Neuron (in vitro differentiated cells): ENCODE measurements around the gene MRPL54.
"Not testable (repeated sequence)": the region's sequence is repeated elsewhere in the genome, so short reads cannot be mapped to it uniquely, and the experiment has no call there.

Source experiments
- H2AFZ ChIP-seq: one replicate; pipeline ENCODE4 v1.6.1; 2013; ENCODE audit warnings: low read depth, mild to moderate bottlenecking, inconsistent platforms, low read length, moderate library complexity
- H3K27me3 ChIP-seq: one replicate; pipeline ENCODE4 v1.6.1; 2013; ENCODE audit warnings: low read length; ENCODE audit not compliant: insufficient read depth
- H3K36me3 ChIP-seq: one replicate; pipeline ENCODE4 v1.6.1; 2013; ENCODE audit warnings: low read length; ENCODE audit not compliant: insufficient read depth
- H3K4me1 ChIP-seq: one replicate; pipeline ENCODE4 v1.6.1; 2013; ENCODE audit warnings: low read length; ENCODE audit not compliant: insufficient read depth
- H3K4me3 ChIP-seq: 2 replicates; pipeline ENCODE4 v1.5.1; 2013; ENCODE audit warnings: mild to moderate bottlenecking, low read length, moderate library complexity
- H3K9me3 ChIP-seq: one replicate; pipeline ENCODE4 v1.6.1; 2013; ENCODE audit warnings: low read length

MRPL54 gene

DNA sequence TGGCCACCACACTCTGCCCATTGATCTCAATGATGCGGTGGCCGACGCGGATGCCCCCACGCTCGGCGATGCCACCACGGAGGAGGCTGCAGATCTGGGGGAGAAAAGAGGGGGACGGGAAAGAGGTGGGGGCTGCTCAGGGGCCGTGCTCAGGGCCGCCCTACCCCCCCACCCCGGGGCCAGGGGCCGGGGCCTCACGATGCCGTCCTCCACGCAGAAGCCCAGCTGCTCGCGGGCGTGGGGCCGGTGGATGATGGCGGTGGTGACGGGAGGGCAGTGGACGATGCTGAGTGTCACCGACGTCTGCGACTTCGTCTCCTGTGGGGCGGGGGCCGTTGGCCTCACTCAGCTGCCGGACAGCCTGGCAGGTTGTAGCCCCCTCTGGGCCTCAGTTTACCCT, 11.2 kb upstream of the MRPL54 start:
- Histone ChIP-seq H3K36me3 (peaks cover 15% of the 10 kb centered on the region), H3K9me3 (no peaks in the 10 kb centered on the region), H3K4me3 (no peak overlapping the region), H3K4me1 (no peaks in the 10 kb centered on the region), H3K27me3 (no peaks in the 10 kb centered on the region), H2AFZ (no peak overlapping the region)

DNA sequence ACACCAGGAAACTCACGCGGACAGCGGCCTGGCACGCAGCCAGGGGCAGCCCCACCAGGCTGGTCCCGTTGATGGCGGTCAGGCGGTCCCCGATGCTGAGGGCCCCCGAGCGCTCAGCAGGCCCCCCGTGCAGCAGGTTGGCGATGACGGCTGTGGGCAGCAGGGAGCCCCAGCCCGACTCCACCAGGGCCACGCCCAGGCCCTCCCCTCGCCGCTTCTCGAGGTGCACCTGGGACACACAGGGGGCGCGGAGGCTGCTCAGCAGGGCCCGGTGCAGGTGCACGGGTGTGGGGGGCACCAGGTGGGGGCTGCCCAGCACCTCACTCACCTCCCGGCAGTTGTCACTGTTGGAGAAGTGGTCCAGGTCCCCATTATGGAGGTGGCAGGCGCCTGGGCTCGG, 10.0 kb upstream of the MRPL54 start:
- H3K27me3 ChIP-seq: no peaks in the 10 kb centered on the region
- no peaks in the 10 kb centered on the region for H3K9me3 ChIP-seq
- H2AFZ ChIP-seq: no peak overlapping the region
- no peaks in the 10 kb centered on the region for H3K4me1 ChIP-seq
- H3K36me3 ChIP-seq: peaks cover 15% of the 10 kb centered on the region
- no peak overlapping the region for H3K4me3 ChIP-seq

DNA sequence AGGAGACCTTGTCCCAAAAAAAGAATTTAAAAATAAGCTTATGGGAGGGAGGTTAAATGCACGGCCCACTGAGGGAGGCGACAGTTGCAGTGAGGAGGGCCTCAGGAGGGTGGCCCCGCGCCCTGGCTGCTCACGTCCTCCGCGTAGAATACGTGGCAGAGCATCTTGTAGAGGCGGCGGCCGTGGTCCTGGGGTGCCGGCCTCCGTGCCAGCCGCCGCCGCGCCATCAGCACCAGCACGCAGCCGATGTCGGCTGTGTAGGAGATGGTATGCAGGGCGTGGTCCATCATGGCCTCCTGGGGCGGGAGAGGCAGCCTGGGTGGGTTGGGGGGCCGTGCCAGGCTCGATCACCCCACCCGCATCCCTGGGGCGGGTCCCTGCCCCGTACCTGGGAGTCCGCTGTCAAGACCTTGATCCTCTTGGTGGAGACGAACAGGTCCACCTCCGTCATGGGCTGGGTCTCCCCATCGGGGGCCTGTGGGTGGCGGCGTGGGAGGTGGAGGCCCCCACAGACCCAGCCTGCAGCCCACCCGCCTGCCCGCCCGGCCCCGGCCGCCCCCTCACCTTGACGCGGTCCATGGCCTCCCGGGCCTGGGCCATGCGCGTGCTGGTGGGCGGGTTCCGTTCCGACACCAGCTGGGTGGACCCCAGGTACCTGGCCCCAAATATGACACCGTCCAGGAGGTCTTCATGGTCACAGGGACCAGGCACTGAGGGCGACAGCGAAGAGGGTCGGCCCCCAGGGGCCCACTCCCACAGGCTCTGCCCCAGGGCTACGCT, 8.7 kb upstream of the MRPL54 start:
- Histone ChIP-seq H3K27me3 (no peaks in the 10 kb centered on the region), H3K4me1 (no peaks in the 10 kb centered on the region), H2AFZ (no peak overlapping the region), H3K9me3 (no peaks in the 10 kb centered on the region), H3K36me3 (peaks cover 15% of the 10 kb centered on the region), H3K4me3 (no peak overlapping the region)

DNA sequence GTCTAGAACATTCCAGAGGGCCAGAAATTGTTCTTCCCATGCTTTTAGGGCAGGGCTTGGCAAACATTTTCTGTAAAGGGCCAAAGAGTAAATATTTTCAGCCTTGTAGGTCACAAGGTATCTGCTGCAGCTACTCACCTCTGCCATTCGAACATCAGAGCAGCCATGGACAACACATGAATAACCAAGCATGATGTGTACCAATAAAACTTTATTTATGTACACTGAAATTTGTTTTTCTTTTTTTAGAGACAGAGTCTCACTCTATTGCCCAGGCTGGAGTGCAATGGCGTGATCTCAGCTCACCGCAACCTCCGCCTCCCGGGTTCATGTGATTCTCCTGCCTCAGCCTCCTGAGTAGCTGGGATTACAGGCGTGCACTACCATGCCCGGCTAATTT, 4.8 kb upstream of the MRPL54 start:
- not testable (repeated sequence) for H3K27me3 ChIP-seq, H3K9me3 ChIP-seq, H2AFZ ChIP-seq, H3K4me1 ChIP-seq, H3K4me3 ChIP-seq
- peaks cover 10% of the 10 kb centered on the region for H3K36me3 ChIP-seq

DNA sequence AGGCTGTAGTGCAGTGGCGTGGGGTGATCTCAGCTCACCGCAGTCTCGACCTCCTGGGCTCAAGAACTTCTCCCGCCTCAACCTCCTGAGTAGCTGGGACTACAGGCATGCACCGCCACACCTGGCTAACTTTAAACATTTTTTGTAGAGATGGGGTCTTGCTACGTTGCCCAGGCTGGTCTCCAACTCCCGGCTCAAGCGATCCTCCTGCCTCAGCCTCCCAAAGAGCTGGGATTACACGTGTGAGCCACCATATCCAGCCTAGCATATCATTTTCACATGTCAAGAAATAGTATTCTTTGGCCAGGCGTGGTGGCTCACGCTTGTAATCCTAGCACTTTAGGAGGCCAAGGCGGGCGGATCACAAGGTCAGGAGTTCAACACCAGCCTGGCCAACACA, 4.2 kb upstream of the MRPL54 start:
- H3K27me3 ChIP-seq, H3K9me3 ChIP-seq, H3K4me3 ChIP-seq, H2AFZ ChIP-seq, H3K4me1 ChIP-seq: not testable (repeated sequence)
- peaks cover 10% of the 10 kb centered on the region for H3K36me3 ChIP-seq

DNA sequence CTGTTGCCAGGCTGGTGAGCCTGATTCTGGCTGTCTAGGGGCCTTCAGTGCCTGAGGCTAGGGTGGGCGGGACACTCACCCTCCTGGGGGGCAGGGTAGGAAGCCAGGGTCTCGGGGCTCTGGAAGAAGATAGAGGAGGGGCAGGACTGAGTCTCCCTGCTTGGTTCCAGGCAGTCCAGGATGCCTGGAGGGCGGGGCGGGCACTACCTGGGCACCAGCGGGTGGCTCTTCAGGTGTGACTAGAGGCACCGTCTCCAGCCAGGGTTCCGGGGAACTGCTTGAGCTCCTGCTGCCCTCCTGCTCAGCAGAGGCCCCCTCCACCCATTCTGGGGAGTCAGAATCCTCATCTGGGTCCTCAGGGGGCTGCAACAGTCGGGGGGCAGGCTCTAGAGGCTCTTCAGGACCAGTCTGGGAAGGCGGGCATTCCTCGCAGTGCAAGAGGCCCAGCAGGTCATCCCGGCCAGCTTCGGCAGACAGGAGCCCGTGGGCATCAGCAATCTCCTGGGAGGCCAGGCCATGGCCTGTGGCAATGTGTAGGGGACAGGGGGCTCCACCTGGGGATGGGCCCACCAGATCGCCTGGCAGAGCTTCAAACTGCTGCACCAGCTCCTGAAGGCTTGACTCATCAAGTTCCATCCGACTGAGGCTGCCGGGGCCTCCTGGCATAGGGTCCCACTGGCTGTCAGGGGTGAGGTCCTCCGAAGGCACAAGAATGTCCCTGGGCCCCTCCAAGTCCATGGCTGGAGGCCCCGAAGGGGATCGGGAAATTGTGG, 2.8 kb upstream of the MRPL54 start:
- no peak overlapping the region for H3K4me3 ChIP-seq
- no peaks in the 10 kb centered on the region for H3K9me3 ChIP-seq
- peaks cover 6% of the 10 kb centered on the region for H3K36me3 ChIP-seq
- H2AFZ ChIP-seq: no peak overlapping the region
- peaks cover 3% of the 10 kb centered on the region for H3K4me1 ChIP-seq
- H3K27me3 ChIP-seq: no peaks in the 10 kb centered on the region

DNA sequence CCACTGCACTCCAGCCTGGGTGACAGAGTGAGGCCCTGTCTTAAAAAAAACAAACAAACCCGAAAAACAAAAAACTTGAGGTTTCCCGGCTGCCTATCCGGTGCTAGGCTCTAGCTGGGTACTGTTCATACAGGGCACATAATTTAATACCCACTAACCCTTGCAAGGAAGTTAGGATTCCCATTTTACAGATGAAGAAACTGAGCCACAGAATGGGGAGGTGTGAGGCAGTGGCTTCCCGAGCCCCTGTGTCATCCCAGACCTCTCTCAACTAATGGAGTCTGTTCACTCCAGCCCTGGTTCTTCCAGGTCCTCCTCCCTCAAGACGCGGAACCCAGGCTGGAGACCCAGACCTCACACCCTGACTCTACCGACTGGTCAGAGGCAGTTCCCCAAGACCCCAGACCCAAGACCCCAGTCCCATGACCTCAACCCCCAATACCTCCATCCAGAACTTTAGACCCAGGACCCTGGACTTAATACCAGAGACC, 1.6 kb upstream of the MRPL54 start:
- no peaks in the 10 kb centered on the region for H3K27me3 ChIP-seq
- H3K4me3 ChIP-seq: peak overlapping the region; percentile 67
- H2AFZ ChIP-seq: peak overlapping the region; percentile 81
- H3K9me3 ChIP-seq: no peaks in the 10 kb centered on the region
- H3K36me3 ChIP-seq: peaks cover 12% of the 10 kb centered on the region
- H3K4me1 ChIP-seq: peaks cover 3% of the 10 kb centered on the region

DNA sequence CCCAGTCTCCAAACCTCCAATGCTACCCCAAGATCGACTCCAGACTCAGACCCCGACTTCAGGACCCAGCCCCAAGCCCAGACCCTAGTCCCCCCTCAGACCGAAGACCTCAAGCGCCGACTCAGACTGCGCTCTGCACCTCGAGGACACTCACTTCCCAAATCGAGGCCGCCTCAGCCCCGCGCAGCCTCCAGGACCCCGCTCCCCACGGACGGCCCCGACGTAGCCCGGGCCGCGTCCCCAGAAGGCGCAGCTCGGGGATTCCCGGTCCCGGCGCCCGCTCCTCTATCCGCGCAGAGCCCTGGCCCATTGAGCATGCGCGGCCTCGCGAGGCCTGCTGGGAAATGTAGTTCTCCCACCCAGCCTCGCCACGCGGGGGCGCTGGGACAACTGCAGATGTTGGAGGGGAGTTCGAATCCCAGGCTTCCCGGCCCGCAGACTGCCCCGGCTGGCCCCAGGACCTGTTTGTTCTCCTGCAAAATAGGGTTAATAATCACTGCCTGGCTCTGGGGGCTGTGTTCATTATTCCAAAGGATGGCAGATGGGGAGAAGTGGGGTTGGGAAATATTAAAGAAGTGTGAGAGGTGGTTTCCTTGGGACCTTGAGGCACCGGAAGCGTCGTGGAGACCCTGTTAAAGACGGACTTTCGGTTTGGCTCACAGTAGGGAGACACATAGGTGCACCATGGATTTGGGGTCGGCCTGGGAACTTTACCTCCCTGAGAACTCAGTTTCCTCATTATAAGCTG, 926 bp upstream of the MRPL54 start, which contains the start of gene APBA3:
APBA3 (minus strand) TSS at position 311 of the 748 bp plus-strand sequence. CDS start 1,428 bp downstream, outside the sequence.
- Histone ChIP-seq H3K4me1 (peaks cover 3% of the 10 kb centered on the region), H3K9me3 (no peaks in the 10 kb centered on the region), H2AFZ (peak within 1 kb of the TSS; percentile 81), H3K27me3 (no peaks in the 10 kb centered on the region), H3K36me3 (peaks cover 15% of the 10 kb centered on the region), H3K4me3 (peak within 1 kb of the TSS; percentile 86)

DNA sequence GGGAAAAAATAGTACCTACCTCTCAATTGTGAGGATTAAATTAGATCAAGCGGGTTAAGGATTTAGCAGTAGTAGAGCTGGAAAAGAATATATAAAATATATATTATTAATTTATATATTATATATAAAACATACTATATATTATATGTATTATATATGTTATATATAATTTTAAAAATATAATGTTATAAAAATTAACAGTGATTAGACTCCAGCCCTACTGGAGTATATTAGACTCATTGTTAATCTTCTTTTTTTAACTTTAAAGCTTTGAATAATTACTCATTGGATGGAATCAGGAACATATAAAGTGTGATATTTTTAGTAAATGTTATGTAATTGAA, 380 bp upstream of the MRPL54 start:
- H3K36me3 ChIP-seq: peaks cover 20% of the 10 kb centered on the region
- H3K27me3 ChIP-seq: no peaks in the 10 kb centered on the region
- H3K4me3 ChIP-seq: peak overlapping the region; percentile 86
- peaks cover 3% of the 10 kb centered on the region for H3K4me1 ChIP-seq
- H2AFZ ChIP-seq: no peak overlapping the region
- H3K9me3 ChIP-seq: no peaks in the 10 kb centered on the region

DNA sequence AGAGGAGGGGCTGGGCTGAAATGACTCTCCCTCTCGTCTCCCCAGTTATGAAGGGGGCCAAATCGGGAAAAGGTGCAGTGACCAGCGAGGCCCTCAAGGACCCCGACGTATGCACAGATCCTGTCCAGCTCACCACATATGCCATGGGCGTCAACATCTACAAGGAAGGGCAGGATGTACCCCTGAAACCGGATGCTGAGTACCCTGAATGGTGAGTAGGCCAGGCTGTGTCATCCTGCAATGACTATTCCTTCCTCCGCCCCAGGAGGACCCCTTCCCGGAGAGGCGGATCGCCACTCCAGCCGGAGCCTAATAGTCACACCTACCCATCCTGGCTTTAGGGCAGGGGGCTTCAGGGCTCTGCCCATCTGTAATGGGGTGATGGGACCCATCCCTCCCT, 2.6 kb downstream of the MRPL54 start:
- Histone ChIP-seq H3K4me3 (no peak overlapping the region), H3K36me3 (peaks cover 22% of the 10 kb centered on the region), H3K9me3 (no peaks in the 10 kb centered on the region), H3K4me1 (peaks cover 3% of the 10 kb centered on the region), H2AFZ (no peak overlapping the region), H3K27me3 (no peaks in the 10 kb centered on the region)

DNA sequence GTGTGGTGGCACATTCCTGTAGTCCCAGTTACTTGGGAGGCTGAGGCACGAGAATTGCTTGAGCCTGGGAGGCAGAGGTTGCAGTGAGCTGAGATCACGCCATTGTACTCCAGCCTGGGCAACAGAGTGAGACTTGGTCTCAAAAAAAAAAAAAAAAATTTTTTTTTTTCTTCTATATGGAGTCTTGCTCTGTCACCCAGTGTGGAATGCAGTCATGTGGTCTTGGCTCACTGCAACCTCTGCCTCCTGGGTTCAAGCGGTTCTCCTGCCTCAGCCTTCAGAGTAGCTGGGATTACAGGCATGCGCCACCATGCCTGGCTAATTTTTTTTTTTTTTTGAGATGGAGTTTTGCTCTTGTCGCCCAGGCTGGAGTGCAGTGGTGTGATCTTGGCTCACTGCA, 3.3 kb downstream of the MRPL54 start:
- not testable (repeated sequence) for H3K4me3 ChIP-seq, H3K27me3 ChIP-seq, H3K9me3 ChIP-seq, H3K4me1 ChIP-seq, H2AFZ ChIP-seq
- peaks cover 22% of the 10 kb centered on the region for H3K36me3 ChIP-seq

DNA sequence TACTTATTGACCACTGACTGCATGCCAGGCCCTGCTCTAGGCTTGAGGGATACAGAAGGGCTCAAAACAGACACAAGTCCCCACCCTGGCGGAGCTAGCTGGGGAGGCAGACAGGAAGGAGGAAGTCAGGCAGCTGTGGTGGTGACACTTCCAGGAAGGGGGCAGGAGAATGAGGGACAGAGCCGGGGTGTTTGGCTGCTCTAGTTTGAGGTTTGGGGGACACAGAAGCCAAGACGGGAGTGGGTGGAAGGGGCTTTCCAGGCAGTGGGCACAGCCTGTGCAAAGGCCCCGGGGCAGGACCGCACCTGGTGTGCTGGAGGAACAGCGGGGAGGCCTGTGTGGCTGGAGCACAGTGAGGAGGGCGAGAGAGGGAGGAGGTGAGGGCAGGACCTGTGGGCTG, 4.0 kb downstream of the MRPL54 start:
- Histone ChIP-seq H3K4me3 (no peak overlapping the region), H2AFZ (no peak overlapping the region), H3K9me3 (no peaks in the 10 kb centered on the region), H3K4me1 (no peaks in the 10 kb centered on the region), H3K36me3 (peaks cover 22% of the 10 kb centered on the region), H3K27me3 (no peaks in the 10 kb centered on the region)

DNA sequence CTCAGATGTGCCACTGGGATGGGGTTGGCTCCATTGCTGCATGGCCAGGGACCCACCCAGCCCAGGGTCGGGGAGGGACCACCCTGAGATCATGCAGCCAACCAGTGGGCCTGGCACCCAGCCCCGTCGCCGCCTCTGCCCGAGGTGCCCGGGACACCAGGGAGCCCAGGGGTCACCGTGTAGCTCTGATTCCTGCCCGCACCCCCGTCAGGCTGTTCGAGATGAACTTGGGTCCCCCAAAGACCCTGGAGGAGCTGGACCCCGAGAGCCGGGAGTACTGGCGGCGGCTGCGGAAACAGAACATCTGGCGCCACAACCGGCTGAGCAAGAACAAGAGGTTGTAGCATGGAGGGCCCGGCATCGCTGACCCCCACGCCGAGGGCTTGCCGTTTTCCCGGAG, 4.6 kb downstream of the MRPL54 start:
- no peaks in the 10 kb centered on the region for H3K9me3 ChIP-seq
- H3K4me3 ChIP-seq: no peak overlapping the region
- H3K27me3 ChIP-seq: no peaks in the 10 kb centered on the region
- no peaks in the 10 kb centered on the region for H3K4me1 ChIP-seq
- no peak overlapping the region for H2AFZ ChIP-seq
- peaks cover 22% of the 10 kb centered on the region for H3K36me3 ChIP-seq
